GM10248 (cell line): ENCODE measurements around the gene MRPL14.

Source experiments
- CTCF ChIA-PET: fragments of 300-600 bp; sonication (Branson Sonifier 250); formaldehyde crosslinking; extraction: SDS; loops from one replicate; lab custom pipeline; 2021; ENCODE audit warnings: antibody characterized with exemption; lab: Yijun Ruan, JAX
- POLR2A ChIA-PET: fragments of 350-650 bp; sonication (Branson Sonifier 250); formaldehyde crosslinking; extraction: SDS; loops from one replicate; lab custom pipeline; 2020; ENCODE audit warnings: antibody characterized with exemption; lab: Yijun Ruan, JAX
- DNase-seq: peaks from one replicate; pipeline ENCODE4 v3.0.0; 2012; ENCODE audit errors: extremely low spot score
- TF ChIP-seq, protein P1 (sequence below): IDR thresholded peaks from 2 replicates; pipeline ENCODE4 v1.5.1; 2012; ENCODE audit warnings: mild to moderate bottlenecking, low read depth; ENCODE audit errors: extremely low read depth, missing control alignments, control extremely low read depth

MRPL14 gene

DNA sequence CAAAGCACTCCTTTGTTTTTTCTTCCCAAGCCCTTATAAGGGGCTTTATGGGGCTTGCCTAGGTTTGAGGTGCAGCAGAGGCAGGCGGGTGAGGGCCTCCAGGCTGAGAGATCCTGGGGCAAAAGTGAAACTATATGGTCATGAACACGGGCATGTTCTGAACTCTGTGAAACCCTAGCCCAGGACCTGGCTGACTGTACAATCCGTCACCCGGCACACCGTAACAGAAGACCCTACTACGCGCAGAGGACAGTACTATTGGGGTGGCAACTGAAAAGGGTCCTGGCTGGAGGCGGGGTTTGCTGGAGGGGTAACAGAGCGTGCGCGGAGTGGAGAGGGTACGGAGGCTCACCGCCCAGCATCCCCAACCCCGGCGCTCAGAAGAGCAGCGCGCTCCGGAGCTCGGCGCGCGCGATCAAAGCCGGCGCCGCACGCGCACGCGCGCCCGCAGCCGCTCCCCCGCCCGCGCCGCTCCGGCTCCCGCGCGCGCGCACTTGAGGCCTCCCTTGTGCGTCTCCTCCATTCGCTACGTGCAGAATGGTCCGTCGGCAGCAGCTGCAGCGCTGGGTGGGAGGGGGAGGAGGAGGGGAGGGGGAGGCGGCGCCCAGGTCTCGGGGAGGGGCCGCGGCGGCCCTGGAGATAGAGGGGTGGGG, 54.2 kb downstream of the MRPL14 start:
- POLR2A ChIA-PET = interaction anchor here (0.5 to 1.0 kb wide), 3 partner anchors 101 to 303 kb away, joined by 4 to 5 read pairs (median 4); partner anchors contain the start of gene VEGFA

DNA sequence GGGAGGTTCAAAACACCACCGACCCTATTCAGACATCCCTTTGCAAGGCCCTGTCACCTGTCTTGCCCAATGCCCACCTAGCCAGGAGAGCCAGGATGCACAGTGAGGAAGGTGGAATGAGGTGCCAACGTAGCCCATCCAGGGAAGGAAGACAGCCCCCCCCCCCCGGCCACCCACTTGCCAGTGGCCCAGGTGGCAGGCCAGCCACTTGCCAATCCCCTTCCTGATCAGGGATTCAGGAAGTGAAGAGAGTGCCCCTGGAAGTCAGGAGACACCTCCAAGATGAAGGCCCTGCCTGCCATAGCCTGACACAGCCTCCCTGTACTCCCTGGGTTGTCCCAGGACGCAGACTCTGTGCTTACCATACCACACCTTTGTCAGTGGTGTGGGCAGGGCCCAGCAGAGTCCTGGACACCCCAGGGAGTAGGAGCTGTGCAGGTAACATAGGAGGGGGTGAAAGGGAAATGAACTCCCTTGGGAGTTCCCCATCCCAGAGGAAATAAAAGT, 54.7 kb downstream of the MRPL14 start:
- TF ChIP-seq, protein P1, sequence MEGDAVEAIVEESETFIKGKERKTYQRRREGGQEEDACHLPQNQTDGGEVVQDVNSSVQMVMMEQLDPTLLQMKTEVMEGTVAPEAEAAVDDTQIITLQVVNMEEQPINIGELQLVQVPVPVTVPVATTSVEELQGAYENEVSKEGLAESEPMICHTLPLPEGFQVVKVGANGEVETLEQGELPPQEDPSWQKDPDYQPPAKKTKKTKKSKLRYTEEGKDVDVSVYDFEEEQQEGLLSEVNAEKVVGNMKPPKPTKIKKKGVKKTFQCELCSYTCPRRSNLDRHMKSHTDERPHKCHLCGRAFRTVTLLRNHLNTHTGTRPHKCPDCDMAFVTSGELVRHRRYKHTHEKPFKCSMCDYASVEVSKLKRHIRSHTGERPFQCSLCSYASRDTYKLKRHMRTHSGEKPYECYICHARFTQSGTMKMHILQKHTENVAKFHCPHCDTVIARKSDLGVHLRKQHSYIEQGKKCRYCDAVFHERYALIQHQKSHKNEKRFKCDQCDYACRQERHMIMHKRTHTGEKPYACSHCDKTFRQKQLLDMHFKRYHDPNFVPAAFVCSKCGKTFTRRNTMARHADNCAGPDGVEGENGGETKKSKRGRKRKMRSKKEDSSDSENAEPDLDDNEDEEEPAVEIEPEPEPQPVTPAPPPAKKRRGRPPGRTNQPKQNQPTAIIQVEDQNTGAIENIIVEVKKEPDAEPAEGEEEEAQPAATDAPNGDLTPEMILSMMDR = no peak
- ChIA-PET CTCF (interaction anchor here (1.5 to 10.2 kb wide), 13 partner anchors 8 to 405 kb away, joined by 3 to 174 read pairs (median 14); partner anchors contain the start of gene VEGFA), POLR2A (interaction anchor here (0.5 to 1.0 kb wide), 3 partner anchors 102 to 302 kb away, joined by 4 to 5 read pairs (median 4); partner anchors contain the start of gene VEGFA)
- DNase-seq = no peak

More for the DNA sequence above, 54.2 kb downstream of the MRPL14 start:
- CTCF ChIA-PET = interaction anchor here (1.2 to 10.2 kb wide), 17 partner anchors 9 to 405 kb away, joined by 3 to 174 read pairs (median 10); partner anchors contain the start of gene VEGFA
- TF ChIP-seq, protein P1 = no peak
- DNase-seq = peak; percentile 93

DNA sequence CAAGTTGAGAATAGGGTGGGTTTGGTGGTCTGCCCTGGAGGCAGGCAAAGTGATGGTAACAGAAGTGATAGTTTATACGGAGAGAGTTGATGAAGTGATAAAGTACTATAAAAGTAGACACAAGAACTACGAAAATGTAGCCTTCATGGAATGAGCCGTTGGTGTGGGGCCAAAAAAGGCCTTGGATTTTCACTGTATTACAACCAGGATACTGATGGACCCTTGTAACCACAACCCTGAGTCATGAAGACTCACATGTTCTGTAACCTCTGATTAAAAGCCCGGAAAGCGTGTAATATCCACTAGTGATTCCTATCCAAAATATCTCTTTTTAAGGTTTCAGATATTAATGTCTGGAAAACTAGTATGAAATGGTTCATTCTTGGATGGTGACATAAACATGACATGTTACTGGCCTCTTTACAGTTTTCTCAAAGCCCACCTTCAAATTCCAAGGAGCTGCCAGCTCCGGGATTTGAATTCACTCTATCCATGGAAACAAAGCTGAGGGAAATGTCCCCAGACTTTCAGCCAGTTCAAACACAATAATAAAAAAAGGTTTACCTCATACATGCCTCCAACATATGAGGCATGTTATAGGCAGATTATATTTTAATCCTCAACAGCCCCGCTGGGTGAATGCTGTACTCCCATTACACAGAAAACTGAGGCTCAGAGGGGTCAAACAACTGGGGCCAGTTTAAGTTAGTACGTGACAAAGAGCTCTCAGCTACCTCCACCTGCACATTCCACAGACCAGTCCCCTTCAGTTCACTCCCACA, 55.4 kb downstream of the MRPL14 start:
- CTCF ChIA-PET = interaction anchor here (0.8 to 10.2 kb wide), 10 partner anchors 7 to 405 kb away, joined by 3 to 174 read pairs (median 6); partner anchors contain the start of gene VEGFA

DNA sequence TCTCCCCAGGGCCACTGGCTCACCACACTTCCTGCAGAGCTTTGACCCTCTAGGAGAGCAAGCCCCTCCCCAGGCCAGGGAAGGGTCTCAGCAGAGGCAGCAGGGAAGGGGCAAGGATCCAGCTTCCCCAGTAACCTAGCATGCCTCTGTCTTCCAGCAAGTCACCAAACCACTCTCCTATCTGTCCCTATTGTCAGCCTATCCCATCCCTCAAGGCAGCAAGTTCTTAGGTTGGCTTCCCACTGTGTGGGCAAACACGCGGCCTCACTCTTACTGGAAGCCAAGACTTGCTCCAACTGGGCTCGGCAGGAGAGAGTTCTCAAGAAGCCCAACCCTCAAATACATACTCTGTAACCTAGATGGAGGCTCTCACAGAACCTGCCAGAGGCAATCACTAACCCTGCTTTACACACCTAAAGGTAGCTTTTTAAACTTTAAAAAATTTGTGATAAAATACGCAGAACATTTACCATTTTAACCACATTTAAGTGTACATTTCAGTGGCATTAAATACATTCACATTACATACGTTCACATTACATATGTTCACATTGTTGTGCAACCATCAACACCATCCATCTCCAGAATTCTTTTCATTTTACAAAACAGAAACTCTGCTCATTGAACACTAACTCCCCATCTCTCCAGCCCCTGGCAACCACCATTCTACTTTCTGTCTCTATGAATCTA, 58.5 kb downstream of the MRPL14 start:
- no peak for DNase-seq
- CTCF ChIA-PET = interaction anchor here (1.1 to 5.2 kb wide), 4 partner anchors 11 to 299 kb away, joined by 3 to 32 read pairs (median 10); partner anchors contain the start of gene VEGFA
- POLR2A ChIA-PET = no interaction called here
- TF ChIP-seq, protein P1 = no peak

More for the DNA sequence above, 55.4 kb downstream of the MRPL14 start:
- no peak for DNase-seq
- TF ChIP-seq, protein P1 = no peak
- POLR2A ChIA-PET = no interaction called here

DNA sequence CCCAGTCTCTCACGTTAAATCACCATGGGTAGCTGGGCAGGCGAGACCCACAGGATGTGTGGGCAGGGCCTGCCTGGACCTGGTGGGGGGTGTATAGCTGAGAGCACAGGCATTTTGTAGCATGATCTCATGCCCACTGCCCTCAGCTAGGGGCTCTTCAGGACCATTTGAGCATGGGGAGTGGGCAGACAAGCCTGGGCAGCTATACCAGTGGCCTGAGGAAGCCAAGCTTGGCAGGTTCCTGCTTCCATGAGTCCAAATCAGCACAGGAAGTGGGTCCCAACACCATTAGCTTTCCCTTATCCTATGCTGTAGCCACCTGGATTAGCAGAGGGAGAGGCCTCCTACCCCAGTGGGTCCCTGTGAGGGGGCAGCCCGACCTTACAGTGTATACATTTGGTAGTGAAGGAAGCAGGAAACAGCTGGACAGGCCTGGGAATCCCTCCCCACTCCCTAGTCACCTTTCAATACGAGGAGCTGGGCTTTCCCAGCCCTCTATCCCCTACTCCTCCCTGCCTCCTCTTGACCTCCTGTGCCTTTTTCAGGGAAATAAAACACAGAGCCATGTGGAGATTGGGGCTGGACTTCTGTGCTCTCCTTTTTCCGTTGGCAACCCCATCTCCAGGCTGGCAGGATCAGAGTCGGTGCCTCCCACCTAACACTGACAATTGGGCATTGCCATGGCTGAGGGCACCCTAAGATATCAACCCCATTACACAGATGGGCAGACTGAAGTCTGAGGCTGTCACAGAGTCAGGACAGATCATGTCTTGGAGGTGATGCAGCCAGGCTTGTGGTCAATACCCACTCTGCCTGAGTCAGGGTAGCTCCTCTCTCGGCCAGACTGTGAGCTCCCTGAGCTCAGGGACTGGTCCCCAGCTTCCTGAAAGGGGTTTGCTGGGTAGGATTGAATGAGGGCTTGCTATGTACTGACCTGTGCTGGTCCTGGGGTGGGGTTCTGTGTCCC, 59.8 kb downstream of the MRPL14 start:
- POLR2A ChIA-PET = no interaction called here
- TF ChIP-seq, protein P1 = no peak
- CTCF ChIA-PET = interaction anchor here (0.8 to 5.2 kb wide), 7 partner anchors 7 to 342 kb away, joined by 3 to 57 read pairs (median 6); partner anchors contain the start of gene VEGFA
- DNase-seq = no peak
